Ovary (tissue), 10 donors: Measurements from ENCODE around the gene MROH2B. TPM values are rescaled to one million over a fixed set of nuclear protein-coding genes. Genes with fewer than 3 reads are reported as not detected.

Experiments
- DNase-seq, 5 donors: peaks; one replicate each; pipeline ENCODE4 v3.0.0-alpha.2; 2019 to 2020
- H3K27ac ChIP-seq, 2 donors: fragments of 200-600 bp; one replicate each; pipeline versions ENCODE4 v1.5.1 to v1.8.0; 2019 to 2022
- H3K27me3 ChIP-seq: fragments of 200-600 bp; one replicate; pipeline ENCODE4 v1.8.0; 2022
- H3K36me3 ChIP-seq: fragments of 200-600 bp; sonication (generic); one replicate; pipeline ENCODE4 v1.5.1; 2019
- H3K4me1 ChIP-seq: one replicate; pipeline ENCODE4 v1.8.1; 2013; ENCODE audit warnings: mild to moderate bottlenecking, moderate library complexity; ENCODE audit not compliant: insufficient read depth
- H3K4me3 ChIP-seq: fragments of 200-600 bp; sonication (generic); one replicate; pipeline ENCODE4 v1.5.1; 2017
- H3K9me3 ChIP-seq, 2 donors: fragments of 200-600 bp in 1 of 2; sonication (generic) in 1 of 2; one replicate each; pipeline versions ENCODE4 v1.5.1 to v1.8.1; 2013 to 2019; ENCODE audit warnings: mild to moderate bottlenecking in 1 of 2, moderate library complexity in 1 of 2
- CTCF ChIP-seq, 3 donors: fragments of 450-650 bp in 2 of 3; fragments of 200-600 bp in 1 of 3; IDR thresholded peaks; one replicate each; pipeline versions ENCODE4 v1.5.1 to v1.8.0; 2016 to 2022; ENCODE audit warnings: antibody characterized with exemption in 3 of 3, mild to moderate bottlenecking in 1 of 3
- EP300 ChIP-seq: sonication (generic); formaldehyde crosslinking; IDR thresholded peaks from one replicate; pipeline ENCODE4 v1.6.1; 2017; ENCODE audit warnings: antibody characterized with exemption
- POLR2A ChIP-seq: fragments of 450-650 bp; IDR thresholded peaks from one replicate; pipeline ENCODE4 v1.6.1; 2017; ENCODE audit warnings: antibody characterized with exemption, mild to moderate bottlenecking, moderate library complexity
- WGBS, 3 donors: extraction: QIAGEN DNeasy Blood & Tissue Kit in 1 of 3; methylation state at CpG; one replicate each; pipeline versions ENCODE4 v1.1.5 to v1.1.7; 2013 to 2017; 5-methylcytosine and 5-hydroxymethylcytosine counted together
- intact Hi-C, 4 donors: fragments of 100-400 bp; cut with DNase I; formaldehyde crosslinking; loops; one replicate each; pipeline versions ENCODE4 v1.11.0 to v1.15.1; 2022 to 2023
- long read RNA-seq, 3 donors: library from polyadenylated mRNA in 2 of 3; unstranded in 2 of 3; transcript quantifications; one replicate each; pipeline ENCODE4 v2.0.0 and lab custom pipeline, GENCODE V29; 2021 to 2026
- polyA plus RNA-seq, 2 donors: library from polyadenylated mRNA; stranded (reverse); fragments of 200-250 nt in 1 of 2; fragments of 350-450 nt in 1 of 2; fragmentation: Illumina TruSeq in 1 of 2; extraction: RNeasy Lipid Tissue Mini Kit (QIAGEN cat#74804) in 1 of 2; gene quantifications; one replicate each; pipeline ENCODE4 v1.2.3, GENCODE V29; 2013 to 2014
- total RNA-seq, 7 donors: library from RNA; depleted of rRNA in 2 of 7; stranded (reverse); fragments of >200 nt in 2 of 7; fragmentation: NEBNext Ultra II Directional in 3 of 7; extraction: Animal tissue kit (Norgen Biotek cat#: 25700) in 3 of 7; gene quantifications; one replicate each; pipeline versions ENCODE4 v1.1.0 to v1.2.4, GENCODE V29; 2016 to 2023
- donor health status: DM: no; HTN: no; CAD: no; lungs with moderate emphysema.
- donor health status: DM: no; HTN: no; CAD: no.
- donor health status: Bipolar disorder and iron deficiency.
- donor health status: DM: yes; HTN: yes; CAD: no.
- donor health status: DM: no; HTN: no; CAD: no.
- donor health status: DM: yes; HTN: yes; CAD: no.

MROH2B gene
- not detected for total RNA-seq
- under 1 TPM in 1 of 2 donors, not detected in 1; 0.01 TPM for polyA plus RNA-seq
- long read RNA-seq, donor 1, partial matches to known transcripts: 0 of 2 reads
- long read RNA-seq, donor 1, other reads (novel, unspliced or antisense): 2 of 2 reads
- long read RNA-seq, donor 2: 0 reads
- long read RNA-seq, donor 3: 0 reads

GRCh38 chr5:41071242-41071641, at the start of gene MROH2B:
Gene MROH2B, minus strand, starts transcription at chr5:41071342. Its CDS starts 490 bp downstream, at chr5:41070852.
- no peak for DNase-seq
- H3K27me3 ChIP-seq: no peaks in the 10 kb centered on the region
- H3K36me3 ChIP-seq: no peaks in the 10 kb centered on the region
- WGBS, 3 donors: 86 to 97% (median 87%) methylated on average over 1 of the region's 1 CpG
- intact Hi-C loops: no loop called here
- TF ChIP-seq EP300: no peak
- TF ChIP-seq POLR2A: no peak
- no peak for TF ChIP-seq CTCF (IDR thresholded peaks at IDR 0.05)
- H3K9me3 ChIP-seq: no peaks in the 10 kb centered on the region
- H3K4me3 ChIP-seq: no peak within 1 kb of the TSS
- H3K4me1 ChIP-seq: no peaks in the 10 kb centered on the region
- no peak within 1 kb of the TSS for H3K27ac ChIP-seq

GRCh38 chr5:41120600-41120999, 49.5 kb upstream of the MROH2B start:
- H3K27me3 ChIP-seq: no peaks in the 10 kb centered on the region
- no peaks in the 10 kb centered on the region for H3K4me1 ChIP-seq
- TF ChIP-seq POLR2A: no peak
- no peak for TF ChIP-seq EP300
- TF ChIP-seq CTCF (IDR thresholded peaks at IDR 0.05): no peak
- no peak overlapping the region for H3K27ac ChIP-seq
- no peaks in the 10 kb centered on the region for H3K36me3 ChIP-seq
- no peak overlapping the region for H3K4me3 ChIP-seq
- 91 to 96% (median 94%) methylated on average over 8 of the region's 8 CpGs for WGBS, 3 donors
- intact Hi-C loops: no loop called here
- H3K9me3 ChIP-seq: no peaks in the 10 kb centered on the region
- no peak for DNase-seq

DNA sequence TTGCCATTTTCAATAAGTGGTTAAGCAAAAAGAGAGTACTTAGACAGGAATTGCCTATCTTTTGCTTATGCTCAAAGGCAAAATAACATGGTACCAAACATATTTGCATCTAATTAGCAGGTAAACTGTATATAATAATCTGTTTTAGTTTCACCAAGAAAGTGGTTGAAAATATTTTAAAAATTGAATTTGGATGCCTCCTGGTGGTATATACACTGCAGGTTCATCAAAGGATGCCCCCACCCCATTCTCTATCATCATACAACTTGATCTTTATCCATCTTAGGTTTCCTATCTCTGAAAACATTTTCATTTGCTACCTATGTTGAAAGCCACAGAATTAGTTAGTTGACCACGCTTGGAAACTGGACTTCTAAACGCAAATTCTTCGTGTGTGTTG, 47.0 kb upstream of the MROH2B start:
- no peaks in the 10 kb centered on the region for H3K9me3 ChIP-seq
- H3K4me1 ChIP-seq: no peaks in the 10 kb centered on the region
- no peak for TF ChIP-seq POLR2A
- no peak for TF ChIP-seq CTCF (IDR thresholded peaks at IDR 0.05)
- no peak for TF ChIP-seq EP300
- intact Hi-C loops: no loop called here
- 94 to 96% (median 95%) methylated on average over 3 of the region's 3 CpGs for WGBS, 3 donors
- no peak overlapping the region for H3K27ac ChIP-seq
- no peak overlapping the region for H3K4me3 ChIP-seq
- no peak for DNase-seq
- no peaks in the 10 kb centered on the region for H3K36me3 ChIP-seq
- no peaks in the 10 kb centered on the region for H3K27me3 ChIP-seq

- intact Hi-C loops: no loop called here
- no peaks in the 10 kb centered on the region for H3K27me3 ChIP-seq
- H3K36me3 ChIP-seq: no peaks in the 10 kb centered on the region
- no peak overlapping the region for H3K4me3 ChIP-seq
- no peak for DNase-seq
- no peaks in the 10 kb centered on the region for H3K9me3 ChIP-seq
- H3K4me1 ChIP-seq: peaks cover 6% of the 10 kb centered on the region
- H3K27ac ChIP-seq: no peak overlapping the region
- 57 to 79% (median 71%) methylated on average over 2 of the region's 2 CpGs for WGBS, 3 donors
- TF ChIP-seq POLR2A: no peak
- no peak for TF ChIP-seq EP300
- no peak for TF ChIP-seq CTCF (IDR thresholded peaks at IDR 0.05)
These were observed 44.1 kb upstream of the MROH2B start for GRCh38 chr5:41115281-41115680.
